Stimulated activated CD8-positive, alpha-beta memory T cell treated with anti-CD3 and anti-CD28 coated beads, Interleukin-4, amount 100 ng/mL, for 4 hours (primary cell): Measurements from ENCODE around the gene OR2M5.

ENCODE experiments used
- DNase-seq, 2 donors: peaks; one replicate each; pipeline ENCODE4 v3.0.0-alpha.2; 2020; ENCODE audit warnings: low read depth in 2 of 2, low spot score in 1 of 2

The OR2M5 gene, protein sequence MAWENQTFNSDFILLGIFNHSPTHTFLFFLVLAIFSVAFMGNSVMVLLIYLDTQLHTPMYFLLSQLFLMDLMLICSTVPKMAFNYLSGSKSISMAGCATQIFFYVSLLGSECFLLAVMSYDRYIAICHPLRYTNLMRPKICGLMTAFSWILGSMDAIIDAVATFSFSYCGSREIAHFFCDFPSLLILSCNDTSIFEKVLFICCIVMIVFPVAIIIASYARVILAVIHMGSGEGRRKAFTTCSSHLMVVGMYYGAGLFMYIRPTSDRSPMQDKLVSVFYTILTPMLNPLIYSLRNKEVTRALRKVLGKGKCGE

DNA sequence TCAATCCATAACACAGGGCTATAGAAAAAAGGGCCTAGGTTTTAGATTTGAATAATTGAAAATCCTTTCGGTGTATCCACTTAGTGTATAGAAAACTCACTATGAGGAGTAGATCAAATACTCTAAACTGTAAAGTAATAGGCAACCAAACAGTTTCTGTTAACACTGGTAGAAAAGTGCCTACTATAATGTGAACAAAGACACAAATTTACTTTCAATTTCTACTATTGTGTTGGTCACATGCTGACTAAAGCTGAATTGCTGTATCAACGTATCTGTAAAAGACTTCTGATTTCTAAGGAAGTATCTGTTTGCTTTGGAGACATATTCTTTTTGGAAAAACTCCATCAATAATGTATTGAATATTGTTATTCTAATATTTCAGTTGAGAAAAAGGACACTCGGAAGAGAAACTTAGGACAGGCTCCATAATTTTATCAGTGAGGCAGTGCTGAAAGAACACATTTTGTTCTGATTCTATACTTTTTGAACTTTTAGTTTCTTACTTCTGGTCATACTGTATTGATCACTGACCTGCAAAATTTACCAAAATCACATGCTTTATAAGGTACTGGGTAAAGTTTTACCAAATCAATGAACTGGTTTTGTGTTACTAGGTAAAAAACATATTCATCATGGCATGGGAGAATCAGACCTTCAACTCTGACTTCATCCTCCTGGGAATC is at the start of gene OR2M5:
OR2M5 (plus strand) TSS at position 636 of the 686 bp plus-strand sequence; CDS start at position 636, 0 bp downstream.
- DNase-seq: no peak

DNA sequence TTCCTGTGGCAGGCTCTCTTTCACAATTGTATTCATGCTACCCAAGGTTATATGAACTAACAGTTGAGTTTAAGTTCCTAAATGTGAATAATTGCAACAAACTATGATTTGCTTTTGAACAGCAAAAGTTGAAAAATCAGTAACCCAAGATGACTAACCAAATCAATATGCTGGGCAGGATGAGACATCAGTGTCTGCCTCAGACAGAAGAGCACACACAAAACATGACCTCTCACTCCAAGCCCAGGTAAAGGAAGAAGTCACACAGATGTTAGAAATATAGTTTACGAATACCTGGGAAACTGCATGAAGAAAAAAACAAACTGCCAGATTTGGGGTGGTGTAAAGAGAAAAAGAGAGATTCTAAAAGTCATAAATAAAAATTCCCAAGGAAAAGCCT is 46.4 kb upstream of the OR2M5 start:
- DNase-seq: no peak

DNA sequence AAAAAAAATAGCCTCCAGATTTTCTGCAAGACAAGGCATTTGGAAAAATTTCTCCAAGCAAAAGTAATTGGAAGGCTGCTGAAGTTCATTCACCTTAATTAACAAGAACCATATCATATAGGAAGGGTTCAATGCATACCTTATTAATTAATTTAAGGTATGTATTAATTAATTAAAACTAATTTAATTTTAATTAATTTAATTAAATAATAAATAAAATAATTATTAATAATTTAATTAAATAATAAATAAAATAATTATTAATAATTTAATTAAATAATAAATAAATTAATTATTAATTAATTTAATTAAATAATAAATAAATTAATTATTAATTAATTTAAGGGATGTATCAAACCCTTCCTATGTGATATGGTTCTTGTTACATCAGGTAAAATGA is 42.1 kb upstream of the OR2M5 start:
- no peak for DNase-seq

DNA sequence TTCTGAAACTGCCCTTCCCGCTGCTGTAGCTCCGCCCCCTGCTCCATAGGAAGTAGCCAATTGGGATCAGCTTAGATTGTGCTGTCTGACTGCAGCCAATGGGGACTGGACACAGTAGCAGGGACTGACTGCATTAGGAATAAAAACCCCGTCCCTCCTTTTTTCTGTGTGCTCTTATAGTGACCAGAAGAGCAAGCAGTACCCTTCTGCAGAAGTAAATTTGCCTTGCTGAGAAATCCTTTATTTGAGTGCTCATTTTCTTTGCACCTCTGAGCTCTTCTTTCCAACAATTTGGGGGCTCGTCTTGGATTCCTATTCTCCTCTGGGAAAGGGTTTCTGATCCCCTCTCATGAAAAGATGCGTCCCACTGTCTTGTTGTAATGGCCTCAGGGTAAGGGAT is 33.8 kb upstream of the OR2M5 start:
- no peak for DNase-seq

DNA sequence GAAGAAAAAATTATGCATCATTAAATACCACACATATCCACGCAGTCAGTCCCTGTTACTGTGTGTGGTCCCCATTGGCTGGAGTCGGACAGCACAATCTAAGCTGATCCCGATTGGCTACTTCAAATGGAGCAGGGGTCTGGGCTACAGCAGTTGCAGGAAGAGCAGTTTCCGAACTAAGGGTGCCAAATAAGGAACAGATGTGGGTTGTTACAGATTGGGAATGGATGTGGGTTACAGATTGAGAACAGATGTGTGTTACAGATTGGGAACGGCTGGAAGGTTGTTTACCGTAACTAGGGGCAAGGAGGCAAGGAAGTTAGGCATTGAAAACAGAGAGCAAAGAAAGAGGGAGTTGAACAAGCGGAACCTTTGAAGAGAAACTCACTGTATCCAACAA is 30.1 kb upstream of the OR2M5 start:
- DNase-seq: no peak

DNA sequence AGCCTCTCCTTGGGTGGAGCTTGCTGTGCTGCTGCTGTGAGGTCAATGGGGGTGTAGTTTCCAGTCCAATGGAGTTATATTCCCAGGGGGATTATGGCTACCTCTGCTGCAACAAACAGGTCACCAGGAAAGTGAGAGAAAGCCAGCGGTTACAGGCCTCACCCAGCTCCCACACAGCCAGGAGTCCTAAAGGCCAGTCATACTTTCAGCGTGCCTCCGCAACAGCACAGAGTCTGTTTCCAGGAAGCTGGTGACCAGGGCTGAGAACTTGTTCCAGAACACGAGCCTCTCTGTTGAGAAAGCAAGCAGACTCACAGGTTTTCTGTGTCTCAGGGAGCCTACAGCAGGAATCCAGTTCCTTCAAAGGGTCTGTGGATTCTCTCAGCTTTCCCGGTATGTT is 17.3 kb upstream of the OR2M5 start:
- no peak for DNase-seq

DNA sequence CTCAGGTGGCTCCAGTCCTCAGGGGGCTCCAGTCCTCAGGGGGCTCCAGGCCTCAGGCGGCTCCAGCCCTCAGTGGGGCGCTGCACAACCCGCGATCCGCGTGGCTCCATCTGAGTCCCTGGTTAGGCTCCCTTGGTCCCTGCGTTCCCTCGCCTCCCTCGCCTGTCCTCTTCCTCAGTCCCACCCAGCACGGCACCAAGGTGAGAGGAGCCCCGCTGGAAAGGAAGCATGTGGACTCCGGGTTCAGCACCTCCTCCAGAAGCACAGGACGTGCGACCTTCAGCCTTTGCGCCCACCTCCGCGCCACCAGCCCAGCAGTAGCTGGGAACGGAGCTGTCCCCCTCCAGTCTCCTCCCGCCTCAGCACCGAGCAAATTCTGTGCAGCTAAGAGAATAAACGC is 8.1 kb upstream of the OR2M5 start:
- DNase-seq: no peak

DNA sequence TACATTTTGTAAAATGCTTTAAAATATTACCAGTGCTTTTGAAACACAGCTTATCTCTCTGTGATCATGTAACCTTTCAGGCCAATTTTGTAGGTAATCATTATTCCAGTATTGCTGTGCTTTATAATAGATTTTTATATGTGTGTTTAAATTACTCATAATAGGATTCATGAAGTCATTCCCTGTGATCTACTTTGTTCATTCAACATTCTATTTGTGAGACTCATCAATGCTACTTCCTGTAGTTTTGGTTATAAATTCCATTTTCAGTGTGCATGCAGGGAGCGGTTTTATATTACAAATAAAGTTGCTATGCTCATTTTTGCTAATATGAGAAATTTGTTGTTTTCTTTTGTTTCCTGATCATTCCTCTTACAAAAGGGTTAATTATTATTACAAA is 4.1 kb upstream of the OR2M5 start:
- no peak for DNase-seq

DNA sequence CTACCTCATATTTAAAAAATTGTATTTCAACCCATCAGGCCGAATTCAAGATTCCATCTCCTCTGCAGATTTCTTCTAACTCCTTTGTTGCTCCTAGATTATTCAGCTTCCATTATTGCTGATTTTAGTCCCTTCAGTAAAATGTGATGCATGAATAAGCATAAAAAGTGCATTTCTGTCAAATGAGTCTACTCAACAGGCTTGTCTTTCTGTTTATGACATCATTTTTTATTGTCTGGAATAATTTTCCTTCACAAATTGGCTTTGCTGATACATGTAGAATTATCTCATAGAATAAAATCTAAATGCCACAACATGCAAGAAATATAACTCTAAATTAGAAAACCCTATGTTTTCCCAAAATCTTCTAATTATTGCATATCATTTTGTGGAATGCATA is 1.6 kb upstream of the OR2M5 start:
- no peak for DNase-seq

DNA sequence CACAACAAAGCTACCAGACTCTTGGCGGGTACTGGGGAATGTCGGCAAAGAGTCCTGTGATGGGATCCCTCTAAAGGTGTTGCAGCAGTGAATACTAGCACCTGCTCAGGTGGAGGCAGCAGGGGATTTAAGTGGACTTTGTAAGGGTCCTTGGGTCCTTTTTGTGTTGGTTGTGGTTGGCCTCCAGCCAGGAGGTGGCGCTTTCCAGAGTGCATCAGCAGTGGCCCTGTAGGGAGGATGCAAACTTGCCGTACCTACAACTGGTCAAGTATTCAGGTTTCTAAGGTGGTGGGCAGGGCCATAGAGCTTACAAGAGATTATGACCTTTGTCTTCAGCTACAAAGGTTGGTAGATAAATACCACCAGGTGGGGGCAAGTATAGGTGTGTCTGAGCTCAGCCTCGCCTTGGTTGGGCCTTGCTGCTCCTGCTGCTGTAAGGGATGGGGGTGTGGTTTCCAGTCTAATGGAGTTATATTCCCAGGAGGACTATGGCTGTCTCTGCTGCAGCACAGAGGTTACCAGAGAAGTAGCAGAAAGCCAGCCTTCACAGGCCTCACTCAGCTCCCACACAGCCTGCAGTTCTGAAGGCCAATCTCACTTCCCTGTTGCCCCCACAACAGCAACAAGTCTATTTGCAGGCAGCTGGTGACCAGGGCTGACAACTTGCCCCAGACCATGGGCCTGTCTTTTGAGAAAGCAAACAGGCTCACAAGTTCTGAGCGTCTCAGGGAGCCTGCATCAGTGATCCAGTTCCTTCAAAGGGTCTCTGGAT is 7.3 kb downstream of the OR2M5 start:
- no peak for DNase-seq

DNA sequence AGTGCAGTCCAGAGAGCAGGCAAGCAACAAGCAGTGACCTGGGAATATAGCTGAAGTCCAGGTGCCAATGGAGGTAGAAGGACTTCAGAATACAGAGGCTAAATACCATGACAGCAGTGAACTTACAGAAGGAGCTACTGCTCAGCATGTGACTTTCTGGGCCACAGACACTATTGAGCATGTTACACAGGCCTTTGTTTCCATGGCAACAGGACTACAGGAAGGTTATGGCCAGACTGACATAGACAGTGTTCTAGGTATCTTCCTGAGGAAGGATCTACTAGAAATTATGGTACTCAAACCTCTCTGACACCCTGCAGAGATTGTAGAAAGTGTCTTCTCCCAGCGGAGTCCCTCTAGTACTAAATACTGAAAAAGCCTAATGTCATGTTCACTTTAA is 11.0 kb downstream of the OR2M5 start:
- no peak for DNase-seq

DNA sequence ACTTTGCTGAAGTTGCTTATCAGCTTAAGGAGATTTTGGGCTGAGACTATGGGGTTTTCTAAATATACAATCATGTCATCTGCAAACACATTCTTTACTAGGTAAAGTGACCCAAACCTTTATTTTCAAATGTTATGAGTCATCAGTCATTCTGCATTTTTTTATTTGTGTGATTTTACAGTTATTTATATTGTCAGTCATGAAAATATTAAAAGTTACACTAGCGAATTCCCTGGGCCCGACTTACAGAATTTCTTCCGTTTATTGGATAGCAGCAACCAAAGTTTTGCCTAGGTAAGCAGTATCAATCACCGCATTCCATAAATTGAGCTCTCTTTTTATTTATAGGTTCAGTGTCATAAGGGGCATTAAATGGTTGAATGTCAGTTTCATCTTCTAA is 13.8 kb downstream of the OR2M5 start:
- no peak for DNase-seq

DNA sequence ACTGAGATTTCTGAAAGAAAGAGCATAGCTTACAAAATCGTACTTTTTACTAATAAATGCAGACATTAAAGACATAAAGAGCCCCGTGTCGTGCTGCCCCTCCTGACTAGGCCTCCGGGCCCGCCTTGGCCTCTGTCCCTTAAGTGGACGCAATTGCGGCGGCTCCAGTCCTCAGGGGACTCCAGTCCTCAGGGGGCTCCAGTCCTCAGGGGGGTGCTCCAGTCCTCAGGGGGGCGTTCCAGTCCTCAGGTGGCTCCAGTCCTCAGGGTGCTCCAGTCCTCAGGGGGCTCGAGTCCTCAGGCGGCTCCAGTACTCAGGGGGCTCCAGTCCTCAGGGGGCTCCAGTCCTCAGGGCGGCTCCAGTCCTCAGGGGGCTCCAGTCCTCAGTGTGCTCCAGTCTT is 19.1 kb downstream of the OR2M5 start:
- no peak for DNase-seq

DNA sequence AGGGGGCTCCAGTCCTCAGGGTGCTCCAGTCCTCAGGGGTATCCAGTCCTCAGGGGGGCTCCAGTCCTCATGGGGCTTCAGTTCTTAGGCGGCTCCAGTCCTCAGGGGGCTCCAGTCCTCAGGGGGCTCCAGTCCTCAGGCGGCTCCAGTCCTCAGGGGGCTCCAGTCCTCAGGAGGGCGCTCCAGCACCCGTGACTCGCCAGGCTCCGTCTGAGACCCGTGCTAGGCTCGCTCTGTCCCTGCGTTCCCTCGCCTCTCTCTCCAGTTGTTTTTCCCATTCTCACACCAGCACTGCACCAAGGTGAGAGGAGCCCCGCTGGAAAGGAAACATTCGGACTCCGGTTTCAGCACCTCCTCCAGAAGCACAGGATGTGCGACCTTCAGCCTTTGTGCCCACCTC is 20.2 kb downstream of the OR2M5 start:
- DNase-seq: no peak

DNA sequence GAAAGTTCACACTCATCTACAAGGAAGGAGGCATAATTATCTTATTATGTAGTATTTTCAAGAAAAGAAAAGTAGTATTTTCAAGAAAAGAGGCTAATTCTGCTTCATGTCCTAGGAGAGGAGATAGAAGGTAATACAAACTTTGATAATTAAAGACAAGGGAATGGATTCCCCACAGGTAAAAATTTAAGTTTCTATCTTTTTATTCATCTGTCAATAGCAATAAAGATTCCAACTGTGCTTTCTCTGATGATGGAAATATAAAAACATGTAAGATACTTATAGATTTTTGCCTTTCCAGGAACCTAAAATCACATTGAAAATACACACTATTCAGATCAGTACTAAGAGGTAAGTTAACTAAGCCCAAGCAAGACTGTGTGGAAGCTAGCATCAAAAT is 29.6 kb downstream of the OR2M5 start, which contains the start of gene OR2M2:
OR2M2 (plus strand) TSS at position 301 of the 400 bp plus-strand sequence. CDS start 5,165 bp downstream, outside the sequence.
- DNase-seq: no peak

DNA sequence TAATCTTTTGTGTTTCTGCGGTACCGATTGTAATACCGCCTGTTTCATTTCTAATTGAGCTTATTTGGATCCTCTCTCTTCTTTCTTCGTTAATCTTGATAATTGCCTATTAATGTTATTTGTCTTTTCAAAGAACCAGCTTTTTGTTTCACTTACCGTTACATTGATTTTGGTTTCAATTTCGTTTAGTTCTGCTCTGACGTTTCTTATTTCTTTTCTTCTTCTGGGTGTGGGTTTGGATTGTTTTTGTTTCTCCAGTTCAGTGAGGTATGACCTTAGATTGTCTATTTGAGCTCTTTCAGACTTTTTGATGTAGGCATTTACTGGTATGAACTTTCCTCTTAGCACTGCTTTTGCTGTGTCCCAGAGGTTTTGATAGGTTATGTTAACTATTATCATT is 39.0 kb downstream of the OR2M5 start:
- no peak for DNase-seq

DNA sequence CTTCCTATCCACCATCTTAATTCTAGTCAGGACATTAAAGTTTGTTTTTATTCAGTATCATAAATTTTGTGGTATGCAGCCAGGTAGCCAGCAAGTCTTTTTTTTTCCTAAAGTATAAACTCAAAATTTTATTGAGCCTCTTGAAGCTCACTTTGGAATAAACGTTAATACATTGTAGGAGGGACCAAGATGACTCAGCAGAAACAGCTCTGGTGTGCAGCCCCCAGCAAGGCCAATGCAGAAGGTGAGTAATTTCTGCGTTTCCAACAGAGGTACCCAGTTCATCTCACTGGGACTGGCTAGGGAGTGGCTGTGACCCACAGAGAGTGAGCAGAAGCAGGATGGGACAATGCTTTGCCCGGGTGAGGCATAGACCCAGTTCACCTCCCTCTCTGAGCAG is 42.4 kb downstream of the OR2M5 start:
- no peak for DNase-seq

DNA sequence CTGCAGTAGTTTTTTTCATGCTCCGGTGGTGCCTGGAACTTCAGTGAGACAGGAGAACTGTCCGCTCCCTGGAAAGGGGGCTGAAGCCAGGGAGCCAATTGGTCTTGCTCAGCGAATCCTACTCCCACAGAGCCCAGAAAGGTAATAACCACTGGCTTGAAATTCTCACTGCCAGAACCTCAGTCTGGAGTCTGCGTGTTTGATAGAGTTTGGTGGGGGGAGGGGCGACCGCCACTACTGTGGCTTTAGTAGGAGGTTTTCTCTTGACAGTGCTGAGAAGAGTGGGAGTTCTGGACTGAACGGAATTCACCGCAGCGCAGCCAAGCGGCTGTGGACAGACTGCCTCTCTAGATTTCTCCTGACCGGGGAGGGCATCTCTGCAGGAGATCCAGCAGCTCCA is 44.1 kb downstream of the OR2M5 start:
- no peak for DNase-seq

DNA sequence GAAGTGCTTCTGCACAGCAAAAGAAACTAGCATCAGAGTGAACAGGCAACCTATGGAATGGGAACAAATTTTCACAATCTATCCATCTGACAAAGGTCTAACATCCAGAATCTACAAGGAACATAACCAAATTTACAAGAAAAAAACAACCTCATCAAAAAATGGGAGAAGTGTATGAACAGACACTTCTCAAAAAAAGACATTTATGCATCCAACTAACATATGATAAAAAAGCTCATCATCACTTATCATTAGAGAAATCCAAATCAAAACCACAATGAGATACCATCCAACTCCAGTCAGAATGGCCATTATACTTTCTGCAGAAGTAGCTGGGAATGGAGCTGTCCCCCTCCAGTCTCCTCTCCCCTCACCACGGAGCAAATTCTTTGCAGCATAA is 49.2 kb downstream of the OR2M5 start:
- DNase-seq: no peak
